ENCODE data around the gene PPP2R3B.
"Not testable (repeated sequence)": the region's sequence is repeated elsewhere in the genome, so short reads cannot be mapped to it uniquely, and the experiment has no call there.

The PPP2R3B gene

GRCh38 chrX:404656-405055, 17.9 kb upstream of the PPP2R3B start:
- no peak for FAIRE-seq

DNA sequence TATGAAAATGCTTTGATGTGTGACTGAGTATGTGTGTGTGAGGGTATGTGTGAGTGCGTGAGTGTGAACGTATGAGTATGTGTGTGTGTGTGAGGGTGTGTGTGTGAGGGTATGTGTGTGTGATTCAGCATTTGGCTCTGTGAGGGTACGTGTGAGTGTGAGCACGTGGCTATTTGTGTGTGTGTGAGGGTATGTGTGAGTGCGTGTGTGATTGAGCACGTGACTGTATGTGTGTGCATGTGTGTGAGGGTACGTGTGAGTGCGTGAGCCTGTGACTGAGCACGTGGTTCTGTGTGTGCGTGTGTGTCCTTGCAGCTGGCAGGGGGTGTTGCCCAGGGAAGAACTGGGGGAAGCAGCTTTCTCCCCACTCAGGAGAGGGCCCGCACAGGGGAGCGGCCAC, 16.1 kb upstream of the PPP2R3B start:
- no peak for FAIRE-seq

DNA sequence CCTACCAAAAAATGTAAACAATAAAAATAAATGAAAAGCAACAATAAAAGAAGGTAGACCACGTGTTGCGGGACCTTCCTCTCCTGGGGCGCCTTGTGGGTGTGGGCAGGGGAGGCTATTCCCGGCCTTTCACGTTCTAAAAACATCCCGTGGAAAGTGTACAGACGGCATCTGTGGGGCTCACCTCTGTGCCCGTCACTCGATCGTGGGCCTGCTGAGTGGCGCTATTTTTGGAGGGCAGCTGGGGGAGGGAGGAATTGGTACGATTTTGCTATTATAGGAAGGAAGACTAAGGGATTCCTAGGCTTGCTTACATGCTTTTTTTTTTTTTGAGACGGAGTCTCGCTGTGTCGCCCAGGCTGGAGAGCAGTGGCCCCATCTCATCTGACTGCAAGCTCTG, 13.6 kb upstream of the PPP2R3B start:
- no peak for FAIRE-seq

GRCh38 chrX:397575-397974, 10.9 kb upstream of the PPP2R3B start:
- FAIRE-seq, result no peak

DNA sequence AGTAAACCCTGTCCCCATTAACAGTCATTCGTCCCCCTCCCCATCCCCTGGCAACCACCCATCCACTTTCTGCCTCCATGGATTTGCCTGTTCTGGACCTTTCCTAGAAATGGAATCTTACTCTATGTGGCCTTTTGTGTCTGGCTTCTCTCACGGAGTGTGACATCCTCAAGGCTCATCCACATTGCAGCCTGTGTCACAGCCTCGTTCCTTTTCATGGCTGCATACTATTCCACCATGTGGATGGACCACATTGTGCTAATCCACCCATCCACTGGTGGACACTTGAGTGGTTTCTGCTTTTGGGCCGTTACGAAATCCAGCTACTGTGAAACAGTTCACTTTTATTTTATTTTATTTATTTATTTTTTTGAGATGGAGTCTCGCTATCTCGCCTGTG, 8.1 kb upstream of the PPP2R3B start:
- no peak for FAIRE-seq

DNA sequence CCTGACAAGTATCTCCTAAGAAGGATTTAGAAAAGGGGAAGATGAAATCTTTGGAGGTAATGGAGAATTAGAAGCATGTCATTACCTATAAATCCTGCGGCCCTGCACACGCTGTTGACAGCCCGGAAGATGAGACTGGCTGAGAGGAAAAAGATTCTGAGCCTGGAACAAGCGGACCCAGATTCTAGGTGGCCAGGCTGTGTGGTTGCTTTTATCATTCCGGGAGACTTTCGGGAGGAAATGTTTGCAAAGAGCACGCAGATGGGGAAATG, 5.8 kb upstream of the PPP2R3B start:
- no peak for FAIRE-seq

DNA sequence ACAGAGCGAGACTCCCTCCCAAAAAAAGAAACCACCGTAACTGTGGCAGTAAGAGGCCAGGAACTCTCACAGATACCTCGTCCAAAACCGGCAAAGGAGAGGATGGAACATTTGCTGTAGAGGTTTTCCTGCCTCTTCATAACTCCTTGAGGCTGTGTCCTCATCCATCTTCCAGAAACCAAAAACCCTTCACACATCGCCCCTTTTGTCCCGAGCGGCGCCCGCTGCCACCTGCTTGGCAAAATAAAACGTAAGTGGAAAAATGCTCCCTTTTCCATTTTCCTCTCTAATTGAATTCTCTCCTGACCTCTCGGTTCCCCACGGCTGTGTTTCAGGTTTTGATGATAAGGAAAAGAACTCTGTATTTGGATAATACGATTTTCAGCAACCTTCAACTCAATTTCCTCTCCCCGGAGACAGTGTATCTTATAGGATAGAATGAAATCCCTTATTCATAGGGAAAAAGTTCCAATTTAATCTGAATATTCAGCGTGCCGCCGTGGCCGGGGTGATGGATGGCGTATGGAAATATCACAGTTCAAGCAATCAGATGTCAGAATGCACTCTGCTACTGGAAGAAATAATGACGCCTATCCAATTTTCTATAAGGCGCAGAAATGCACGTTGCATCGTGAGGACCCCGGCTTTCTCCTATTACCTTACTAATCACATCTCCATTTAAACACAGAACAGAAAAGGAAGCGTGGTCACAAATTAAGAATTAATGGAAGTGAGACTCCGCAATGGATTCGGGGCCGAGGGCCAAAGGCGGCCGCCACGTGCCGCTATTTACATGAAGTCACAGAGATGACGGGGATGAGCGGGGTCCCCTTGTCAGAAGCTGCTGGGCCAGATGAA, 5.2 kb upstream of the PPP2R3B start:
- FAIRE-seq, result no peak

- FAIRE-seq, result no peak
These were observed 3.8 kb upstream of the PPP2R3B start for GRCh38 chrX:390459-390858.

DNA sequence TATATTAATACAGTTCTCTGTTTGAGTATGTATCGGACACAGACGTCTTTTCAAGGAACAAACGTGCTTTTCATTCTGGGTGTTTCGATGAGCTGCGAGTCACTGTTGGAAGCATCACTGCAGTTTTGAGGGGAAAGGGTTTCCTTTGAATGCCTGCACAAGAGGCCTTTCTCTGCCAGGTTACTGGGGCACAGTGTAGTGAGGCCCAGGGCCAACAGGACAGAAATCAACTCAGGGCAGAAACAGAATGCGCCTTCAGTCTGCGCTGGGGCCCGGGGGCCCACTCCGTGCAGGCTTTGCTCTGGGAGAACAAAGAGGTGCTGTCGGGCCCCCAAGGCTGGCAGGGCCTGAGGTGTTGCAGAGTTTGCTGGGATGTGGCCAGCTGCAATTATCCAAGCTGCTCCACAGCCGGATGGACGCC, 2.3 kb upstream of the PPP2R3B start:
- no peak for FAIRE-seq

DNA sequence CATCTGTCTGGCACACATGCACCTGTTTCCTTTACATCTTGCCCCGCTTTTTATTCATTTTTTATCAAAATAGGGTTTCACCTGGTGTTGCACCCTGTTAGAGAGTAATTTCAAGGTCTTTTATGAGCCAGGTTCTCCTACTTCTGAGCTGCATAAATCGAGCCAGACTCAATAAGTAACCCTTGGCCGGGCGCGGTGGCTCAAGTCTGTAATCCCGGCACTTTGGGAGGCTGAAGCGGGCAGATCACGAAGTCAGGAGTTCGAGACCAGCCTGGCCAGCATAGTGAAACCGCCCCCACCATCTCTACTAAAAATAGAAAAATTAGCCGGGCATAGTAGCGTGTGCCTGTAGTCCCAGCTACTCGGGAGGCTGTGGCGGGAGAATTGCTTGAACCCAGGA, 1.0 kb upstream of the PPP2R3B start:
- FAIRE-seq, result no peak

GRCh38 chrX:386239-386767, 404 bp downstream of the PPP2R3B start:
- no peak for FAIRE-seq

DNA sequence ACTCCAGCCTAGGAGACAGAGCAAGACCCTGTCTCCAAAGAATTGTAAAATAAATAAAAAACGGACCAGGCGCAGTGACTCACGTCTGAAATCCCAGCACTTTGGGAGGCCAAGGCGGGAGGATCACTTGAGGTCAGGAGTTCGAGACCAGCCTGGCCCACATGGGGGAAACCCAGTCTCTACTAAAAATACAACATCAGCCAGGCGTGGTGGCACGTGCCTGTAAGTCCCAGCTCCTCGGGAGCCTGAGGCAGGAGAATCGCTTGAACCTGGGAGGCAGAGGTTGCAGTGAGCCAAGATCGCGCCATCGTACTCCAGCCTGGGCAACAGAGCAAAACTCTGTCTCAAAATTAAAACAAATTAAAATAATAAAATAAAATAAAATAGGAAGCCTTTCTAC, 971 bp downstream of the PPP2R3B start:
- FAIRE-seq, result not testable (repeated sequence)

DNA sequence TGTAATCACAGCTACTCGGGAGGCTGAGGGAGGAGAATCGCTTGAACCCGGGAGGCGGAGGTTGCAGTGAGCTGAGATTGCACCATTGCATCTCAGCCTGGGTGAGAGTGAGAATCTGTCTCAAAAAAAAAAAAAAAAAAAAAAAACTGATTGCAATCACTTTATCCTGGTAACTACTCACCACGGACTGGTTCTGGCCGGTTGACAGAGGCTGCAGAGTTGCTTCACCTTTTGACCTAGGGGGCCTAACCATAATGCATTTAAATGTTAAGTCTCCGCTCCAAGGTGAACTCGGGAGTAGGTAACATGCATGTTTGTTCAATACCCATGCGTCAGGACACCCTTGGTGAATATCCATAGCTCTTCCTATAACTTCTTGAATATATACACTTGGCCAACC, 1.8 kb downstream of the PPP2R3B start:
- no peak for FAIRE-seq

DNA sequence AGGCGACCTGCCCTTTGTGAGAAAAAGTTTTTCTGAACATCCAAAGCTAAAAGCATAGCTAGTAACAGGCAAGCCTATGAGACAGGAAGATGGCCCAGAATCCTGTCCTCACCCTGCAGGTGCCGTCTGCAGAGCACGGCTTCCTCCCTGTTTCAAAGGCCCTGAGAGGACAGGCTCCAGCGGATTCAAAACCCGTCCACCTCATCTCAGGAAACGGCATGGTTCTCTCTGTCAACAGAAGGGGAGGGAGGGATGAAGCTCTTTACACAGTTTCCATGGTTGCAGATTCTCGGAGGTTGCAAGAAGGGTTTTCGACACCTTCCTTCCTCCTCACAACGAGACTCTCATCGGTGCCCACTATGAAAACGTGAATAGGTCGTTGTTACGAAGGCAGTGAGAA, 8.3 kb downstream of the PPP2R3B start:
- FAIRE-seq, result no peak

DNA sequence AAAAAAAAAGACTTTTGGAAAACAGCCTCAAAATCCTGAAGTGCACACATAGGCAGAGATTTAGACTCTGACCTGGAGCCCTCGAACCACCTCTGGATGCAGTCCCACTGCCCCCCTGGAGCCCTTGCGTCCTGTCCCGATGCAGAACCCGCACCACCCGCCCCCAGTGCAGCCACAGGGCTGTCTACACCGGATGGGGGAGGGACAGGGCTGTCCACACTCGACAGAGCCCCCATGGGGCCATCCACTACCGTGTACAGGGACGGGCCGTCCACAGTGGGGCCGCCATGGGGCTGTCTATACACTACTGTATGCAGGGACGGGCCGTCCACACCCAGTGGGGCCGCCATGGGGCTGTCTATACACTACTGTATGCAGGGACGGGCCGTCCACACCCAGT, 10.5 kb downstream of the PPP2R3B start:
- FAIRE-seq, result not testable (repeated sequence)

GRCh38 chrX:375181-376036, 11.3 kb downstream of the PPP2R3B start:
- no peak for FAIRE-seq

GRCh38 chrX:374596-374995, 12.1 kb downstream of the PPP2R3B start:
- FAIRE-seq, result no peak

GRCh38 chrX:373641-374471, 12.9 kb downstream of the PPP2R3B start:
- no peak for FAIRE-seq

DNA sequence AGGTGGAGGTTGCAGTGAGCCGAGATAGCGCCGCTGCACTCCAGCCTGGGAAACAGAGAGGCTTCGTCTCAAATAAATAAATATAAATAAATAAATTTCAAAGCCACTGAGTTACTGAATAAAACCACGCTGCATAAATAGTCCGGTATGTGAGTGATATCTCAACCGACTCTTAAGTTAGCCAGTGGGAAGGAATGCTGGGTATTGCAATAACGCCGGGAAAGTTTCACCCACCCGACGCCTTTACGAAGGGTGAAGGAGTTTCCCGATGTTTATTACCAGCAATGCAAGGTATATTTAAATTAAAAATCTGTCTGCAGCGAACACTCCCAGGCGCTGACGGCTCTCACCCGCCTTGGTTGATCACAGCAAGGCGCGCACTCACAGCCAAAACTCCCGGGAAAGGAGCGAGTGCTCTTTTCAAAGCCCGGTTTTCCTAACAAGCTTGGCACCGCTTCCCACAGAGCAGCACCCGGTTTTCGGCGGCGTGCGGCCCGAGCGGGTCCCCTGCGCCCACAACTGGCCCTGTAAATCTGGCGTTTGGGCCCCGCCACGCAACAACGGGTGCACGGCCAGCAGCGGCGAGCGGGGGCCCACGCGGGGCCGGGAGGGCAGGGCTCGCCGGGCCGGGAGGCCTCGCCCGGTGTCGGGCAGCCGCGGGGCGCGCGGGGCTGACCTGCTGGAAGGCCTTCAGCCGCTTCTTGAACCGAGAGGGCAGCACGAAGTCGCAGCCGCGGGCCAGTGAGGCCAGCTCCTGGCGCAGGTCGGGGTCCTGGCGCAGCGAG, 13.7 kb downstream of the PPP2R3B start:
- FAIRE-seq, result no peak

GRCh38 chrX:371907-372306, 14.8 kb downstream of the PPP2R3B start:
- no peak for FAIRE-seq

GRCh38 chrX:370963-371745, 15.6 kb downstream of the PPP2R3B start:
- FAIRE-seq, result no peak
